Activated CD4-positive, alpha-beta T cell treated with anti-CD3 and anti-CD28 coated beads for 24 hours (primary cell): ENCODE results near the gene OR2AG2.
"Not testable (repeated sequence)": the region's sequence is repeated elsewhere in the genome, so short reads cannot be mapped to it uniquely, and the experiment has no call there.

Source experiments
- DNase-seq, 2 donors: peaks; one replicate each; pipeline ENCODE4 v3.0.0-alpha.2; 2020; ENCODE audit warnings: low read depth in 2 of 2

OR2AG2 gene

GRCh38 chr11:6771926-6772893, at the start of gene OR2AG2:
OR2AG2 (minus strand) TSS chr11:6771976; CDS start chr11:6768957, 3,019 bp downstream.
- DNase-seq = no peak

DNA sequence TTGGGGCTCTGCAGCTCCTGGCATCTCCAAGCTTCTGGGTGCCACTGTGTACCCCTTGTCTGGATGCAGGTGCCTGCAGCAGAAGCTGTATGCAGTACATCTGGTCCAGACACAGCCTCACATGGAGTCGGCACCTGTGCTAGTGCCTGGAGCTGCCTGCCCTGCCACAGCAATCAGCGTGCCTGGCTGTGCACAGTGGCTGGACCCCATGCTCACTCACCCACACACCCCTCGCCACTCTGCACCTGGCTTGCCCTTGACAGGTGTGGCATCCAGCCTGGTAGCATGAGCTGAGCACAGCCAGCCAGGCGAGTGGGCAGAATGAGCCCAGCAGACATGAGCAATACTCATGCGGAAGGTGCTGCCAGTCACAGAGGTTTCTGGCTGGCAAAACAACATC, 47.2 kb upstream of the OR2AG2 start:
- no peak for DNase-seq

- DNase-seq = no peak
Observed at GRCh38 chr11:6817694-6818093, 45.9 kb upstream of the OR2AG2 start.

- DNase-seq = no peak
Observed at GRCh38 chr11:6813656-6814055, 41.9 kb upstream of the OR2AG2 start.

DNA sequence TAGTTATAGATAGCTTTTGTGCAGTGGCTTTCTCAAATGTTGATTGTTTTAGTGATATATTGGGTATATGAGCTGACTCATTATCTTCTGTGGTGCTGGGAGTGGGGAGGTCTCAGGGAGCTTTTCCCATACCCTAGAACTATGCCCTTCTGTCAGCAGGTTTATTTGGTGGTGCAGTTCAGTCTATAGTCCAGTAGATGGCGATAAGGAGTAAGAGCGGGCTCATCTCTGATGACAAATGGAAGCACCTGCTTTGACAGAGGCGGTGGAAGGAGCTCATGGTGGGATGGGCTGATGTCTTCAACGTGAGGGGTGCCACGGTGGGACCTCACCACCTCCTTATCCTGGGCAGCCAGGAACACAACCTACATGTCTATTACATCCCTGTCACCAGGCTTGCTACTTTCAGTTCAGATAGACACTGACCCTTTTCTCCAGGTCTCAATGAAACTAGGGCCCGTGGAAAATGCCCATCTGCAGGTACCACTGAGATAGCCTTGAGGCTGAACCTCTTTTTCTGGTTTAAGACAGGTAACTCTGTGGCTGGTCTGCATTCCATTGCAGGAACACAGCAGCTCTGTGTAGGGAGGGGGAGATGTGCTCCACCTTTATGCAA, 40.7 kb upstream of the OR2AG2 start:
- peak in 1 of 2 donors; percentile 15 for DNase-seq

DNA sequence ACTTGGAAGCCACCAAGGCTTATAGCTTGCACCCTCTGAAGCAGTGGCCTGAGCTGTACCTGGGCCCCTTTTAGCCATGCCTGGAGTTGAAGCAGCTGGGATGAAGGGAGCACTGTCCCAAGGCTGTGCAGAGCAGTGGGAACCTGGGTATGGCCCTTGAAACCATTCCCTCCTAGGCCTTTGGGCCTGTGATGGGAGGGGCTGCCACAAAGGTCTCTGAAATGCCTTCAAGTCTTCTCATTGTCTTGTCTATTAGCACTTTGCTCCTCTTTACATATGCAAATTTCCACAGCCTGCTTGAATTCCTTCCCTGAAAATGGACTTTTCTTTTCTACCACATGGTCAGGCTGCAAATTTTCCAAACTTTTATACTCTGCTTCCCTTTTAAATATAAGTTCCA, 29.3 kb upstream of the OR2AG2 start:
- DNase-seq = not testable (repeated sequence)

DNA sequence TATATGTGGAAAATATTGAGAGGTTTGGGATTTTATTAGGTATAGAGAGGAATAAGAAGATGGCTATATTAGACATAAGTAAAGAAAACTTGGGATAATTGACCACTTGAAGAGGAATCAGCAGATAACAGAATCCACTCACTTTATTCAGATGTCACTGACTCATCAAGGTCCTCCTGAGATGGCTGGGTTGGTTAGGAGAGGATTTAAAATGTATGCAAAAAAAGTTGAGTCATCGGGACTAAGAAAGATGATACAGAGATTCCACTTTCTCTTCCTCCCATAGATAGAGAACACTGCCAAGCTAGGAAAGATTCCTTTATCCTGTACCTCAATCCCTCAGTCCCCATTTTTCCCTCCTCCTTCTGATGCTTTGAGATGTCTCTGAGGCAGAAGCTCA, 27.6 kb upstream of the OR2AG2 start, which contains the start of gene OR6A2:
Gene OR6A2 (minus strand): TSS at position 288 of the 400 bp plus-strand sequence. CDS start 3,981 bp downstream, outside the sequence.
- no peak for DNase-seq

- no peak for DNase-seq
Observed at GRCh38 chr11:6794639-6795038, 22.9 kb upstream of the OR2AG2 start.

- no peak for DNase-seq
Observed at GRCh38 chr11:6790546-6790945, 18.8 kb upstream of the OR2AG2 start.

DNA sequence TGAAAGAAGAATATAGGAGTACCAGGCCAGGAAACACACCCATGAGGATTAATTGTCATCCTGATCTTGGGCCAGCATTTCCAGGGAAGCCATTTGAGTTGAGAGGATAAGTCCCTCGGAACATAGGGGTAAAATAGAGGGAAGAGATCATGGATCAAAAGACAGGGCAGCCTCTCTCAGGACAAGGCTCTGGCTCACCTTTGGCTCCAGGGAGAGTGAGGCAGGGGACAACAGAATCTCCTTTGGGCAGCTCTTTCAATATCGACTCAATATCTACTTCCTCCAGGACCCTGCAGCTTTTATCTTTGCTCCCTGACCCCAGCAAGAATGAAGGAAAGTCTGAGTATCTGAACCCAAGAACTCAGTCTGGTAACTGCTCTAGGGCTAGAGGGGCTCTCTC, 10.9 kb upstream of the OR2AG2 start, which contains the start of gene OR2AG1:
Gene OR2AG1 (plus strand): TSS at position 301 of the 400 bp plus-strand sequence. CDS start 2,018 bp downstream, outside the sequence.
- no peak for DNase-seq

DNA sequence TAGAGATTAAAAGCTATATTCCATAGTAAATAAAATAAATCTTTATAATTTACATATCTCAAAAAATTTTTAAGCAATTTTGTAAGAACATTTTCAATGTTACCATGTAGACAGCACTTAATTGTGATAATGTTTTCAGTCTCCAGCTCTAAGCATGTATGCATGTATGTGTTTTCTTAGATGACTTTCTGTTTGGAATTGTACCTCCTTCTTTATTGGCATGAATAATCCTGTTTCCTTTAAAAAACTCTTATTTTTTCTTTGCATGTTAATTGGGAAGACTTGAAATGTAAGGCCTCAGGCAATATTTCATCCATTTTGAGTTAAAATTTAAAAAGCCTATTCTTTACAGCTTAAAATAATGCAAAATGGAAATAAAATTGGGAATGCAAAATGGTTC, 9.1 kb upstream of the OR2AG2 start:
- DNase-seq = no peak

DNA sequence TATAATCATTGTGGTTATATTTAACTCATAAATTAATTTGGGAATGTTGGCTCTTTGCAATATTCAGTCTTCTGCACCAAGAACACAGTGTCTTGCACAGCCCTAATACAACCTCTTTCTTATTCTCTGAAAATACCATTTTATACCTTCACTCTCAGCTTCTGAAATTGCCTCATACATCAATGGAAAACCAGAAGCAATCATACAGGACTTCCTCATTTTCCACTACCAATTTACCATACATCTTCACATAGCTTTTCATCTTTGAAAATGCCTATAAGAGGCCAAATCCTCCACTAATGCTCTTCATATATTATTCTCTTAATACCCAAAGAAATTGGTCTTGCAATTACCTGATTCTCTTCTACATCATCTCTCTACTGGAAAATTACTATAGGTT, 6.7 kb upstream of the OR2AG2 start:
- no peak for DNase-seq

DNA sequence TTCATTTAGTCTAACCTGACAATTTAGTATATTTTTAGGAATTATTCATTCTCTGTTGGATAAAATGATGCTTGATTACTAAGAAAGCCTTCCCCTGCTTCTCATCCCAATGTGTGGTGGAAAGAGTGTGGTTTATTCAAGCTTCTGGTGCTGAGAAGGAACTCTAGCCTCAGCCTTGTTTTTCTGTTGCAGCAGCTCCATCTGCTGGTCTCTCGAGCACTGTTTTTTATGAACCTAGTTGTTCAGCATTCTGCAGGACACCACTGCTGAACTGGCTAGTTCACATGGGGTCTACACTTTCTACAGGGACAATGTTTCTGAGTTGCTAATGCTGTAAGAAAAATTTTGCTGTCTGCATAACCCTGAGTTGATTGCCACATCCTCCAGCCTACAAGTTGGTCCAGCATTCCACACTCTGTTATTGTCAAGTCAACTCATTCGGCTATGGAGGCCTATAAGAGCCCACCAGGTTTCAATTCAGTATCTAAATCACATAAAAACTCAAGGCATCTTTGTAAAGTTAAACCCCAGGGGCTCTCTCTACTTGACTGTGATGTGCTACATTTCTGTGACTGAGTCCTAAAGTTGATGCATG, 14.3 kb downstream of the OR2AG2 start:
- DNase-seq = peak in 1 of 2 donors; percentile 35

DNA sequence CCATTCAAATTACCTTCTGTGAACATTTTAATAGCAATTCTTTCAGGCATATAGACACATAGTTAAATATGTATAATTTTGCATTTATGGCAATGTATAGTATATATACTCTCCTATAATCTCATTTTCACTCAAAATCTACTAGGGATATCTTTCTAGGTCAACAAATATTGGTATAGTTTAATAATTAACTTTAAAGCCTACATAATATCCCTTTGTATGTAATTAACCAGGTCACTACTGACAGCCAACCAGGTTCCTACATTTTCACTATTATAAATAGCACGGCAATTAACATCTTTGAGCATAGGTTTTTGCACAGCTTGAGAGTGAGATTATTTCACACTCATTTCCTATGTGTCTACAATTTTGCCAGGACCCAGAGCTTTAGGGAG, 15.8 kb downstream of the OR2AG2 start:
- DNase-seq = no peak

GRCh38 chr11:6755303-6755952, 16.3 kb downstream of the OR2AG2 start:
- DNase-seq = peak in 1 of 2 donors; percentile 36

GRCh38 chr11:6747097-6747668, 24.6 kb downstream of the OR2AG2 start:
- no peak for DNase-seq

DNA sequence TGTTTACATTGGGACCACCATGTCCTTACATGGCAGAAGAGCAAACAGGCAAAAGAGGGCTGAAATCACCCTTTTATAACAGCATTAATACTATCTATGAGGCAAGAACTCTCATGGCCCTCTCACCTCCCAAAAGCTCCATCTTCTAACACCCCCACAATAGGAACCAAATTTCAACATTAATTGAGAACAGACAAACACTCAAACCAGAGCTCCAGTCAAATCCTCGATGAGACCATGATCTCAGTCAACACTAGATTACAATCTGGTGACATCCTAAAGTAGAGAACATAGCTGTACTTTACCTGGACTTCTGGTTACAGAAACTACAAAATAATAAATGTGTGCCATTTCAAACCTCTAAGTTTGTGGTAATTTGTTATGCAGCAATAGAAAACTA, 25.1 kb downstream of the OR2AG2 start:
- no peak for DNase-seq

GRCh38 chr11:6746086-6746618, 25.6 kb downstream of the OR2AG2 start:
- no peak for DNase-seq

DNA sequence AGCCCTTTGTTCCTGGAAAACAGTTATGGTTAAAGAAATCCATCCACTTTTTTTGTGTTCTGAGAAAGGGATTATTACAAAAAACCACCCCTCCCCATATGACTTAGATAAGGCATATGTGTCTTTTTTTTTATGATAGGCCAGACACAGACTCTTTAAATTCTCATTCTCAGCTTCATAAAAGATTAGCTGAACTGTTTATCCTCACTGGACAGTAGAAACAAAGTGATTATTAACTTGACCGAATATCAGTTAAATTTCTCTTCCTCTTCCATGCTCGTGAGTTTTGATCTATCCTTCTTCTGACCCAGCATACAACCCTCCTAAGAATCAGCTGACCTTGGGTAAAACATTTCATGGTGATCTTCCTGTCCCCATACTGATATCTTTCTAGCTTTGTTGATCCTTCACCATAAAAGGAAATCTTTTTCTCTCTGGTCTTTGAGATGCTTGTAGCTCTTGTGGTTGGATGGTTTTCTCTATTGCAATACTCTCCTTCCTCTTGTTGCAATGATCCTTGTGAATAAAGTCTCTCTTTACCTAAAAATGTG, 26.2 kb downstream of the OR2AG2 start:
- DNase-seq = no peak

DNA sequence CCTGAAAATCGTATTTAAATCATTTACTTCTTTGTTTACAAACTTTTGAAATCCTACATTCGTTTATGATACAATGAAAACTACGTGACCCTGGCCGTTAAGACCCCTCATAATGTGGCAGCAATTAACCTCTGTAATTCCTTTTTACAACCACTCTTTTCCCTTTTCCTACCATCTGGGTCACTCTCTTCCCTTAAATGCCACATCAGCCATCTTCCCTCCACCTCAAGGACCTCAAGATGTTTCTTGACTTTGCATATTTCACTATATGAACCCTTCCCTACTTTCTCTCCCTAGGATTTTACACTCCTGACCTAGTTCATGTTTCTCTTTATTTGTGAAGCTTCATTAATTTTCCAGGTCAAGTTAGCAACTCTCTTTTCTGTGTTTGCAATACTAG, 26.8 kb downstream of the OR2AG2 start:
- DNase-seq = no peak

DNA sequence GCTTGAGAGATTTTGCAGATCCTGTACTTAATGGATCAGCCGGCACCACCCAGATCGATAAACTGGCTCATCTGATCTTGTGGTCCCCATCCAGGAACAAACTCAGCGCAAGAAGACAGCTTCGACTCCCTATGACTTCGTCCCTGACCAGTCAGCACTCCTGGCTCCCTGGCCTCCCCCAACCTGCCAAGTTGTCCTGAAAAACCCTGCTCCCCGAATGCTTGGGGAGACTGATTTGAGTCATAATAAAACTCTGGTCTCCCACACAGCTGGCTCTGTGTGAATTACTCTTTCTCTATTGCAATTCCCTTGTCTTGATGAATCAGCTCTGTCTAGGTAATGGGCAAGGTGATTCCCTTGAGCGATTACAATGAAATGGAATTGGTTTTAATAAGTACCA, 29.5 kb downstream of the OR2AG2 start:
- no peak for DNase-seq
